Stimulated activated CD8-positive, alpha-beta memory T cell treated with anti-CD3 and anti-CD28 coated beads, Interleukin-4, amount 100 ng/mL, for 48 hours (primary cell): ENCODE results near the gene AEBP1.
A peak's percentile ranks its signal among the peaks of the same experiment; 100 is the strongest.

ENCODE experiments used
- DNase-seq: peaks from one replicate; pipeline ENCODE4 v3.0.0-alpha.2; 2020

The AEBP1 gene

DNA sequence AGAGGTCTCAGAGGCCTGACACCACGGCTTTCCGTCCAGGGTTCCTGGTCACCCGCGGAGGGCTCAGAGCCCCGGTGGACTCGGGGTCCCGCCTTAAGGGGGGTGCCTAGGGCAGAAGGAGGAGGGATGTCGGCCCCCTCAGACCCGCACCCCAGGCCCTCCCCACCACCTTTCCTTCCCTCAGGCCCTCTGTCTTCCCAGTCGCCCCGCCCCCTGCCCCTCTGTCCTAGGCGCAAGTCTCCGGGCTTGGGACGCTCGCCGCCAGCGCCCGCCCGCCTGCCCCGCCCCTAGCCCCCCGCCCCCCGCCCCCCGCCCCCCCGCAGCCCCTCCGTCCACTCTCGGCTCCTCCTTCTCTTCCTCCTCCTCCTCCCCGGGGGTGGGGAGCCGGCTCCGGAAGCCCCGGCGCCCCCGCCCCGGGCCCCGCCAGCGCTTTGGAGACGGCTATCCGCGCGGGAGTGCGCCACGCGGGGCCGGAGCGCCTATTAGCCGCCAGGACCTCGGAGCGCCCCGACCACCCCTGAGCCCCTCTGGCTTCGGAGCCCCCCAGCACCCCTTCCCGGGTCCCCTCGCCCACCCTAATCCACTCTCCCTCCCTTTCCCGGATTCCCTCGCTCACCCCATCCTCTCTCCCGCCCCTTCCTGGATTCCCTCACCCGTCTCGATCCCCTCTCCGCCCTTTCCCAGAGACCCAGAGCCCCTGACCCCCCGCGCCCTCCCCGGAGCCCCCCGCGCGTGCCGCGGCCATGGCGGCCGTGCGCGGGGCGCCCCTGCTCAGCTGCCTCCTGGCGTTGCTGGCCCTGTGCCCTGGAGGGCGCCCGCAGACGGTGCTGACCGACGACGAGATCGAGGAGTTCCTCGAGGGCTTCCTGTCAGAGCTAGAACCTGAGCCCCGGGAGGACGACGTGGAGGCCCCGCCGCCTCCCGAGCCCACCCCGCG lies at the start of gene AEBP1:
AEBP1 (plus strand) TSS at position 423 of the 937 bp plus-strand sequence; CDS start at position 744, 321 bp downstream.
- peak; percentile 52 for DNase-seq

DNA sequence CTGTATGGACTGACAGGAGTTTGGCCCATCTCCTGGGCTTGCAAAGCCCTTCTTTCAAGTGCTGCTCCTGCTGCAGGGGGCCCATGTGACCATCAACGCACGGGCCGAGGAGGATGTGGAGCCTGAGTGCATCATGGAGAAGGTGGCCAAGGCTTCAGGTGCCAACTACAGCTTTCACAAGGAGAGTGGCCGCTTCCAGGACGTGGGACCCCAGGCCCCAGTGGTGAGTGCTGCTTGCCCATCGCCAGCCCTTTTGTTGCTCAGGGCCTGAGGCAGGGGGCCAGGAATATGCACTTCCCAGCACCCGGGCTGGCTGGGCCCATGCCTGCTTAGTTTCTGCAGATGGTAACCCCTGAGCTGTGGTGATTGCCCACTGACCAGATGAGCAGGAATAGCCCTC lies 47.5 kb upstream of the AEBP1 start:
- DNase-seq: no peak

GRCh38 chr7:44057181-44057848 lies 46.8 kb upstream of the AEBP1 start:
- DNase-seq: no peak

- DNase-seq: no peak
Measured at GRCh38 chr7:44057849-44058758, 46.0 kb upstream of the AEBP1 start.

DNA sequence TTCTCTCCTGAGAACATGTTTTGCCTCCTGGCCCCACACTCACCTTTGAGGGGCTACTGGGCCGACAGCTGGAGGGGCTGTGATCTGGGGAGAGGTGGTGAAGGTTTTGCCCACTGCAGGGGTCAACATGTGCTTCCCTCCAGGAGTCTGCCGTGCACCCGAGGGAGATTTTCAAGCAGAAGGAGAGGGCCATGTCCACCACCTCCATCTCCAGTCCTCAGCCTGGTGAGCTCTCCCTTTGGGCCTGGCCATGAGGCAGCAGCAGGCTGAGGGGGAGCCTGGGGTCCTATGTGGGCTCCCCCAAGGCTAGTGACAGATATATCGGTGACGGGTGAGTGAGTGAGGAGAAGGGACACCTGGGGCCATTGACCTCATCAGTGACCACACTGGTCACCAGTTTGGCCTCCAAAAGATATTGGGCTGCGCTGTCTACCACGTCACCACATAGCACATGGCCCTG lies 45.4 kb upstream of the AEBP1 start:
- no peak for DNase-seq

- DNase-seq: no peak
Measured at GRCh38 chr7:44059219-44060090, 44.7 kb upstream of the AEBP1 start.

DNA sequence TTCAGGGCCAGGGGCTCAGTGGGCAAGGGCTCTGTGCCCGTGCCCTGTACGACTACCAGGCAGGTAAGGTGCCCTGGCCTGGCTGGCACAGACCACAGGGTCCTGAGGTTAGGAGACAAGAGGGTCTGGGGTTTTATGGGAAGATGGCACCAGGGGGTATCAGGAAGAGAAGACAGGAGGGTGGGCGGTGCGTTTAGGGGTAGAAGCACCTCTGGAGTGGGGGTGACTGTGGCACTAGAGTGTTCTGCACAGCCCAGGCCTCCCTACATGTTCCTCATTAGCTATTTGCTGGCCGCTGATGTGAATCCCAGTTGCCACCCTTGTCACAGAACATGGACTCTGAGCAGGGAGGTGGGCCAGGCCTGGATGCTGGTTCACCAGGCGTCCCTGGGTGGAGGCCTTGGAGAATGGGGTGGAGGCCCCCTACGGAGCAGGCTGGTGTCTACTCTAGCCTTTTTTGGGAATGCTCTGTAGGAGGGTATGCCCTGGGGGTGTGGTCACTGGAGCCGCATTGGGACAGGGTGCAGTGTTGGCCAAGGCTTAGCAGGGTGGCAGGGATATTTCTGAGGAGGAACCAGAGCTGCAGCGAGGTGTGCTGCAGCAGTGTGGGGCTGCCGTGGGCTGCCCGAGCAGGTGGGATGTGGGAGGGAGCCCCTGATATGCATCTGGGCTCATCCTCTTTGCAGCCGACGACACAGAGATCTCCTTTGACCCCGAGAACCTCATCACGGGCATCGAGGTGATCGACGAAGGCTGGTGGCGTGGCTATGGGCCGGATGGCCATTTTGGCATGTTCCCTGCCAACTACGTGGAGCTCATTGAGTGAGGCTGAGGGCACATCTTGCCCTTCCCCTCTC lies 43.8 kb upstream of the AEBP1 start:
- DNase-seq: no peak

DNA sequence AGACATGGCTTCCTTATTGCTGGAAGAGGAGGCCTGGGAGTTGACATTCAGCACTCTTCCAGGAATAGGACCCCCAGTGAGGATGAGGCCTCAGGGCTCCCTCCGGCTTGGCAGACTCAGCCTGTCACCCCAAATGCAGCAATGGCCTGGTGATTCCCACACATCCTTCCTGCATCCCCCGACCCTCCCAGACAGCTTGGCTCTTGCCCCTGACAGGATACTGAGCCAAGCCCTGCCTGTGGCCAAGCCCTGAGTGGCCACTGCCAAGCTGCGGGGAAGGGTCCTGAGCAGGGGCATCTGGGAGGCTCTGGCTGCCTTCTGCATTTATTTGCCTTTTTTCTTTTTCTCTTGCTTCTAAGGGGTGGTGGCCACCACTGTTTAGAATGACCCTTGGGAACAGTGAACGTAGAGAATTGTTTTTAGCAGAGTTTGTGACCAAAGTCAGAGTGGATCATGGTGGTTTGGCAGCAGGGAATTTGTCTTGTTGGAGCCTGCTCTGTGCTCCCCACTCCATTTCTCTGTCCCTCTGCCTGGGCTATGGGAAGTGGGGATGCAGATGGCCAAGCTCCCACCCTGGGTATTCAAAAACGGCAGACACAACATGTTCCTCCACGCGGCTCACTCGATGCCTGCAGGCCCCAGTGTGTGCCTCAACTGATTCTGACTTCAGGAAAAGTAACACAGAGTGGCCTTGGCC lies 43.0 kb upstream of the AEBP1 start:
- DNase-seq: no peak

GRCh38 chr7:44061645-44062179 lies 42.4 kb upstream of the AEBP1 start:
- DNase-seq: no peak

DNA sequence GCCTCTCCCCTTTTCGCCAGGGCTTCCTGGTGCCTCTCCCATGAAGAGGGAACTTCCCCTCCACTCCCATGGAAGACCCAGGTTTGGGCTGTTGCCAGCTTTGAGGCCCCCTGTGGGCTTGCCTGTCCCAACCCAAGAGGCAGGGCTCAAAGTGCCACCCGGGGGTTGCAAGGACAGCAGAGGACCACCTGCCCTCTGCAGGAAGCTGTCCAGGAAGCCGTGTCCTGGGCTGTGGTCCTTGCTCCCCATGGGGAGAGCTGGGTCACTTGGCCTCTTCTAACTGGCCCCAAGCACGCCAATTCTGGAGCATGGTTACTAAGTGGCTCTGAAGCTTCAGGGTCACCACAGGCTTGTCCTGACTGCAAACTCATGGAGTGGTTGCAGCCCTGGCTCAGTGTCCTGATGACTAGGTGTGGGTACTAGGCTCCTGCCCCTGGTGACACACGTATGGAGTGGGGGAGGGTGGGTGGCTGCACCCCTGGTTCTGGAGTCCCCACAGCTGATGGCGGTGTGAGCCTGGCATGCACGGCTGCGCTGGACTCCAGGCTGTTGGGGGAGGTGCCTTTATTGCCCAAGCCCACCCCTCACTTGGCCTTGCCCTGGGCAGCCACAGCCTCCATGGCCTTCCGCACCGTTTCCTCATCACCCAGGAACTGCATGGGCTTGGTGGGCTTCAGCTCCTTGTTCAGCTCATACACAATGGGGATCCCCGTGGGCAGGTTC lies 41.8 kb upstream of the AEBP1 start:
- DNase-seq: no peak

DNA sequence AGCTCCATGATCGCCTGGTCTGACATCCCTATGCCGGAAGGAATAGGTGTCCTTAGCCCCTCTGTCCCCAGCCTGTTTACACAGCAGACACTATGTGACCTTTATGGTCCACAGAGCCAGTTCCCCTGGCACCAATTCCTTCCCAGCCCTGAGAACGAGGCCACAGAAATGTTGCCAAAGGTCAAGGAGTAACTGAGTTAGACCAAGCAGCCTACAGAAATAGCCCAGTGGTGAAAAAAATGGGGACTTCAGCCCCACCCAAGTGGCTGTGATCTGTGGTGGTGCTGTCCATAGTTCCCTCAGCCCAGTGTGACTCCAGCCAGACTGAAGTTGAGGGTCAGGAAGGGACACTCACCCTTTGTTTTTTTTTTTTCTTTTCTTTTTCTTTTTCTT lies 41.2 kb upstream of the AEBP1 start:
- no peak for DNase-seq

DNA sequence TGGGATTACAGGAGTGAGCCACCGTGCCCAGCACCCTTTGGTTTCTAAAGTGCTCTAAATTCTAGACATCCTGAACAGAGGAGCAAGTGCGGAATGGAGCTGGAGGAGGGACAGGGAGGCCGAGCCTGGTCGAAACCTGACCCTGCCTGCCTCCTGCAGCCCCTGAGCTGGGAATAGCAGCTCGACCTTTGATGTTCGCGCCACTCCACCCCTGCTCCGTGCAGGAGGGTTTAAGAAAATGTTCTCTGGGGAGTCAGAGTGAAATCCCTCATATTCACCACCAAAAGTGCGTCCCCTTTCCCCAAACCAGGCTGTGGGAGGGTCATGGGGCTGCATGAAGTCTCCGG lies 40.6 kb upstream of the AEBP1 start:
- DNase-seq: no peak

DNA sequence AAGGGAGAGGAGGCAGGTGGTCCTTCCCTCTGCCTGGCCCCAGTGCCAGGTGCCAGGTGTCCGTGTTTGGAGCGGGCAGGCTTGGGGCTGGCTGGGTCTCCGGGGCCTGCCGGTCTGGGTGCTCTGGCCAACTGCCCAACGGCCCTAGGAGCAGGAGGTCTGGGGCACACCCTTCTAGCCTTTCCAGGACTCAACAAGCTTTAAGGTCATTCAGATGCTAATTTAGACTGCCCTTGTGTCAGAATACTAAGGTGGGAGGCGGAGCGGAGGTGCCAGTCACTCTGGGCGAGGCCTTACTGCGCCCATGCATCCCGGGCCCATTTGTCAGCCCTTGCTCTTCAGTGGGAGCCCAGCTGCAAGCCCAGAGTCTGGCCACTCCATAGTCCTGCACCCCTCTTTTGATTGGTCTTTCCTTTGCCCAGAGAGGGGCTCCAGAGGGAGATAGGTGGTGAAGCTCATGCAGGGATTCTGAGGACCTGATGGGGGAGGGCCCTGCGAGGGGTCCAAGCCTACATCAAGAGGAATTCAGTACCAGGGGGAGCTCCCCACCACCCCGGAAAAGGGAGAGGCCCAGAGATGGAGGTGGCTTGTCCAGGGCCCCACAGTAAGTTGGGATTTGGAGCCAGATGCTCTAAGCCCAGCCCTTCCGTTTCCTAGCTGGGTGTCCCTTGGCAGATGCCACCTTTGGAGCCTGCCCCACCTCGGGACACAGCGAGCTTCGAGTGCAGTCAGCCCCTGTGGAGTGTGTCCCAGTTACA lies 40.1 kb upstream of the AEBP1 start:
- no peak for DNase-seq

GRCh38 chr7:44064791-44065430 lies 39.2 kb upstream of the AEBP1 start:
- no peak for DNase-seq

- peak; percentile 43 for DNase-seq
Measured at GRCh38 chr7:44065431-44066110, 38.6 kb upstream of the AEBP1 start, which contains the start of gene PGAM2. TSS of gene PGAM2 (minus strand) at chr7:44065567. CDS start at chr7:44065529, 38 bp downstream.

DNA sequence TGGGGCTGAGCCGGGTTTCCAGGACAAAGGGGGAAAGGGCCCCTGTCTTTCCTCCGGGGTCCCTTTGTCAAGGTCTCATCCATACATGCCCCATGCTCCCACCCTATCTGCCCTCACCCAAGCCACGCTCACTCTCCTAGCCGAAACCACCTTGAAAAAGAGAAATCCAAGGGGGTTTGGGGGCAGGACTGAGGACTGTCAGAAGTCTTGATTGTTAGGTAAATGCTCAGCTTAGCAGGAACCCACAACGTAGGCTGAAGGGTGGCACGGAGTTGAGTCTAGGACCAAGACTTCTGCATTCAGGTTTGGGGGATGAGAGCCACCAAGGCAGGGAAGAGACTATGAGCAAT lies 38.1 kb upstream of the AEBP1 start:
- DNase-seq: no peak

- no peak for DNase-seq
Measured at GRCh38 chr7:44066494-44067063, 37.6 kb upstream of the AEBP1 start.
